Measurements from ENCODE around the gene ORC3.
"Not testable (repeated sequence)": the region's sequence is repeated elsewhere in the genome, so short reads cannot be mapped to it uniquely, and the experiment has no call there.

ORC3 gene

GRCh38 chr6:87696817-87697216, 106.9 kb downstream of the ORC3 start:
- not testable (repeated sequence) for DNase-seq (ENCODE audit: low read depth, low spot score)

GRCh38 chr6:87697581-87698546, 107.9 kb downstream of the ORC3 start:
- no peak for DNase-seq (ENCODE audit: low read depth, low spot score)

- no peak for DNase-seq (ENCODE audit: low read depth, low spot score)
Observed at GRCh38 chr6:87698547-87699006, 108.6 kb downstream of the ORC3 start.

- DNase-seq (ENCODE audit: low read depth, low spot score): no peak
Observed at GRCh38 chr6:87699576-87699975, 109.6 kb downstream of the ORC3 start.

- peak; percentile 21 for DNase-seq (ENCODE audit: low read depth, low spot score)
Observed at GRCh38 chr6:87700397-87701343, 110.7 kb downstream of the ORC3 start.

- DNase-seq (ENCODE audit: low read depth, low spot score): no peak
Observed at GRCh38 chr6:87701344-87701675, 111.4 kb downstream of the ORC3 start.

GRCh38 chr6:87701676-87702588, 112.0 kb downstream of the ORC3 start, which contains the start of gene AKIRIN2:
Gene AKIRIN2 (minus strand): TSS chr6:87702233. CDS start chr6:87701684, 549 bp downstream.
- peak; percentile 93 for DNase-seq (ENCODE audit: low read depth, low spot score)

GRCh38 chr6:87702589-87702945, 112.6 kb downstream of the ORC3 start:
- no peak for DNase-seq (ENCODE audit: low read depth, low spot score)

- DNase-seq (ENCODE audit: low read depth, low spot score): not testable (repeated sequence)
Observed at GRCh38 chr6:87703039-87703438, 113.1 kb downstream of the ORC3 start.

GRCh38 chr6:87705070-87705691, 115.2 kb downstream of the ORC3 start:
- DNase-seq (ENCODE audit: low read depth, low spot score): peak; percentile 25

- no peak for DNase-seq (ENCODE audit: low read depth, low spot score)
Observed at GRCh38 chr6:87706187-87706966, 116.4 kb downstream of the ORC3 start.

GRCh38 chr6:87708581-87709427, 118.9 kb downstream of the ORC3 start:
- not testable (repeated sequence) for DNase-seq (ENCODE audit: low read depth, low spot score)

GRCh38 chr6:87710090-87710489, 120.2 kb downstream of the ORC3 start:
- no peak for DNase-seq (ENCODE audit: low read depth, low spot score)

- DNase-seq (ENCODE audit: low read depth, low spot score): not testable (repeated sequence)
Observed at GRCh38 chr6:87712713-87713112, 122.8 kb downstream of the ORC3 start.

GRCh38 chr6:87714093-87714842, 124.3 kb downstream of the ORC3 start:
- no peak for DNase-seq (ENCODE audit: low read depth, low spot score)
